Psoas muscle (tissue), 8 donors: Measurements from ENCODE around the gene RFX7. TPM values are rescaled to one million over a fixed set of nuclear protein-coding genes. Genes with fewer than 3 reads are reported as not detected.
A peak's percentile ranks its signal among the peaks of the same experiment; 100 is the strongest.

Source experiments
- ATAC-seq, 4 donors: fragments of 200-7000 bp; cut with Tn5 transposase; one replicate each; pipeline ENCODE4 v1.9.1; 2020; ENCODE audit warnings: moderate library complexity in 3 of 4, mild to moderate bottlenecking in 2 of 4
- DNase-seq, 2 donors: peaks; one replicate each; pipeline ENCODE4 v3.0.0-alpha.2; 2020
- H3K27ac ChIP-seq: fragments of 200-600 bp; one replicate; pipeline ENCODE4 v1.8.0; 2022
- H3K27me3 ChIP-seq, 3 donors: fragments of 200-600 bp in 1 of 3; one replicate each; pipeline versions ENCODE4 v1.6.1 to v1.8.0; 2013 to 2022; ENCODE audit warnings: low read length in 2 of 3, mild to moderate bottlenecking in 2 of 3, moderate library complexity in 1 of 3; ENCODE audit not compliant: insufficient read depth in 3 of 3
- H3K36me3 ChIP-seq, 2 donors: fragments of 200-600 bp in 1 of 2; one replicate each; pipeline versions ENCODE4 v1.6.1 to v1.8.0; 2013 to 2022; ENCODE audit warnings: low read depth in 1 of 2, mild to moderate bottlenecking in 1 of 2, moderate library complexity in 1 of 2; ENCODE audit not compliant: insufficient read depth in 1 of 2
- H3K4me1 ChIP-seq: fragments of 200-600 bp; one replicate; pipeline ENCODE4 v1.8.0; 2022
- H3K4me3 ChIP-seq: fragments of 200-600 bp; one replicate; pipeline ENCODE4 v1.8.0; 2022; ENCODE audit warnings: mild to moderate bottlenecking
- H3K9me3 ChIP-seq: fragments of 200-600 bp; one replicate; pipeline ENCODE4 v1.8.0; 2022
- CTCF ChIP-seq: fragments of 200-600 bp; IDR thresholded peaks from one replicate; pipeline ENCODE4 v1.8.0; 2022; ENCODE audit warnings: antibody characterized with exemption
- WGBS, 3 donors: extraction: QIAGEN DNeasy Blood & Tissue Kit; methylation state at CpG; one replicate each; pipeline versions ENCODE4 v1.1.6 to v1.1.7; 2013; 5-methylcytosine and 5-hydroxymethylcytosine counted together
- intact Hi-C, 2 donors: fragments of 100-400 bp; cut with DNase I; formaldehyde crosslinking; loops; one replicate each; pipeline versions ENCODE4 v1.11.0 to v1.14.2; 2022
- polyA plus RNA-seq, 3 donors: library from polyadenylated mRNA; stranded (reverse); fragments of 200-250 nt; gene quantifications; one replicate each; pipeline ENCODE4 v1.2.3, GENCODE V29; 2013
- total RNA-seq, 4 donors: library from RNA; stranded (reverse); fragmentation: NEBNext Ultra II Directional in 2 of 4; extraction: Animal tissue kit (Norgen Biotek cat#: 25700) in 2 of 4; gene quantifications; one replicate each; pipeline versions ENCODE4 v1.2.1 to v1.2.4, GENCODE V29; 2021 to 2023
- donor health status: healthy with polysubstance abuse.
- donor health status: DM: no; HTN: no; CAD: no; lungs with moderate emphysema.
- donor health status: Bipolar disorder and iron deficiency.
- donor health status: healthy.
- donor health status: DM: yes; HTN: yes; CAD: no.
- donor health status: DM: no; HTN: no; CAD: no.
- donor health status: DM: no; HTN: no; CAD: no.
- donor health status: DM: yes; HTN: yes; CAD: no.

Gene RFX7
- total and polyA plus RNA-seq, 7 donors, result 0.83 to 17.6 (median 11.8) TPM

GRCh38 chr15:56042982-56043980 is 200.4 kb downstream of the RFX7 start:
- no peak overlapping the region for H3K4me3 ChIP-seq
- no peak for ATAC-seq
- intact Hi-C loops, result no loop called here

GRCh38 chr15:56042498-56042897 is 201.2 kb downstream of the RFX7 start:
- Histone ChIP-seq H3K27me3 (no peaks in the 10 kb centered on the region), H3K36me3 (no peaks in the 10 kb centered on the region), H3K27ac (no peak overlapping the region), H3K4me3 (no peak overlapping the region), H3K4me1 (no peaks in the 10 kb centered on the region), H3K9me3 (no peaks in the 10 kb centered on the region)
- ATAC-seq (no peak), DNase-seq (no peak)
- TF ChIP-seq CTCF, result no peak
- intact Hi-C loops, result no loop called here
- WGBS, 3 donors, result 75 to 81% (median 79%) methylated on average over 4 of the region's 4 CpGs

More at GRCh38 chr15:56042982-56043980, 200.4 kb downstream of the RFX7 start:
- no peaks in the 10 kb centered on the region for H3K9me3 ChIP-seq
- DNase-seq, result no peak
- no peaks in the 10 kb centered on the region for H3K27me3 ChIP-seq
- H3K27ac ChIP-seq, result no peak overlapping the region
- no peaks in the 10 kb centered on the region for H3K4me1 ChIP-seq
- no peak for TF ChIP-seq CTCF
- WGBS, 3 donors, result 70 to 71% (median 71%) methylated on average over 8 of the region's 8 CpGs
- no peaks in the 10 kb centered on the region for H3K36me3 ChIP-seq

- no peaks in the 10 kb centered on the region for H3K4me1 ChIP-seq
- no peaks in the 10 kb centered on the region for H3K9me3 ChIP-seq
- H3K27ac ChIP-seq, result no peak overlapping the region
- H3K27me3 ChIP-seq, result no peaks in the 10 kb centered on the region
- no peaks in the 10 kb centered on the region for H3K36me3 ChIP-seq
- no peak for DNase-seq
- intact Hi-C loops, result no loop called here
- no peak for TF ChIP-seq CTCF
- H3K4me3 ChIP-seq, result no peak overlapping the region
- ATAC-seq, result no peak
- 91 to 100% (median 99%) methylated on average over 1 of the region's 1 CpG for WGBS, 3 donors
Measured at GRCh38 chr15:56042031-56042430, 201.6 kb downstream of the RFX7 start.

- intact Hi-C loops, result no loop called here
- 24 to 38% (median 27%) methylated on average over 8 of the region's 8 CpGs for WGBS, 3 donors
Measured at GRCh38 chr15:56040081-56041035, 203.3 kb downstream of the RFX7 start.

More at GRCh38 chr15:56040081-56041035, 203.3 kb downstream of the RFX7 start:
- H3K4me3 ChIP-seq, result no peak overlapping the region
- H3K36me3 ChIP-seq, result no peaks in the 10 kb centered on the region
- ATAC-seq, result peak; percentile 71 to 92 (median 82)
- no peak for TF ChIP-seq CTCF
- H3K27ac ChIP-seq, result peak overlapping the region; percentile 43
- no peaks in the 10 kb centered on the region for H3K4me1 ChIP-seq
- peak; percentile 44 to 54 for DNase-seq
- no peaks in the 10 kb centered on the region for H3K27me3 ChIP-seq
- no peaks in the 10 kb centered on the region for H3K9me3 ChIP-seq
